HepG2 (cell line): Measurements from ENCODE around the gene PTK7. TPM values are rescaled to one million over a fixed set of nuclear protein-coding genes. Genes with fewer than 3 reads are reported as not detected.

Source experiments
- ARNTL ChIP-seq: sonication (generic); formaldehyde crosslinking; IDR thresholded peaks from 2 replicates; pipeline ENCODE4 v1.4.0; 2020; ENCODE audit warnings: mild to moderate bottlenecking, missing genetic modification reagents
- EP300 ChIP-seq, 3 experiments: sonication (generic) in 1 of 3; formaldehyde crosslinking in 1 of 3; IDR thresholded peaks; 2 replicates each; pipeline versions ENCODE4 v1.5.1 to v1.6.1; 2011 to 2020; ENCODE audit warnings: low read depth in 2 of 3, low read length in 2 of 3, borderline replicate concordance in 1 of 3, improper control_type of control experiment in 1 of 3, mild to moderate bottlenecking in 1 of 3, missing genetic modification reagents in 1 of 3, moderate library complexity in 1 of 3
- HHEX ChIP-seq: IDR thresholded peaks from 2 replicates; pipeline ENCODE4 v1.6.1; 2016; ENCODE audit warnings: control low read depth
- HNRNPH1 ChIP-seq: fragments of 200-400 bp; formaldehyde crosslinking; optimal IDR thresholded peaks from 2 replicates; pipeline ENCODE3; 2017; ENCODE audit warnings: mild to moderate bottlenecking, low read depth, low read length
- JUND ChIP-seq: sonication (generic); formaldehyde crosslinking; IDR thresholded peaks from 2 replicates; pipeline ENCODE4 v1.8.0; 2022; ENCODE audit warnings: mild to moderate bottlenecking, missing genetic modification reagents
- KDM3A ChIP-seq: IDR thresholded peaks from 2 replicates; pipeline ENCODE4 v1.6.1; 2018; ENCODE audit warnings: low read depth, missing compliant biosample characterization
- PAWR ChIP-seq: sonication (generic); formaldehyde crosslinking; IDR thresholded peaks from 2 replicates; pipeline ENCODE4 v1.4.0; 2020; ENCODE audit warnings: missing genetic modification reagents, mild to moderate bottlenecking, borderline replicate concordance
- PHF20 ChIP-seq: sonication (generic); formaldehyde crosslinking; IDR thresholded peaks from 2 replicates; pipeline ENCODE4 v1.5.0; 2020; ENCODE audit warnings: mild to moderate bottlenecking, missing genetic modification reagents
- POGZ ChIP-seq: sonication (generic); formaldehyde crosslinking; IDR thresholded peaks from 2 replicates; pipeline ENCODE4 v1.4.0; 2020; ENCODE audit warnings: mild to moderate bottlenecking, missing genetic modification reagents
- RAD51 ChIP-seq: fragments of 450-650 bp; IDR thresholded peaks from 2 replicates; pipeline ENCODE4 v1.6.1; 2016; ENCODE audit warnings: borderline replicate concordance
- RELA ChIP-seq: sonication (generic); formaldehyde crosslinking; IDR thresholded peaks from 2 replicates; pipeline ENCODE4 v1.4.0; 2020; ENCODE audit warnings: missing genetic modification reagents
- SNAPC2 ChIP-seq: sonication (generic); formaldehyde crosslinking; IDR thresholded peaks from 2 replicates; pipeline ENCODE4 v1.8.1; 2022; ENCODE audit warnings: mild to moderate bottlenecking, missing genetic modification reagents
- SOX6 ChIP-seq, 2 experiments: fragments of 450-650 bp in 1 of 2; sonication (generic) in 1 of 2; formaldehyde crosslinking in 1 of 2; IDR thresholded peaks; 2 replicates each; pipeline versions ENCODE4 v1.4.0 to v1.6.1; 2017 to 2020; ENCODE audit warnings: antibody characterized with exemption in 1 of 2, mild to moderate bottlenecking in 1 of 2, missing genetic modification reagents in 1 of 2
- SP2 ChIP-seq: sonication (generic); formaldehyde crosslinking; IDR thresholded peaks from 2 replicates; pipeline ENCODE4 v1.5.1; 2020; ENCODE audit warnings: mild to moderate bottlenecking, missing genetic modification reagents
- SP5 ChIP-seq: IDR thresholded peaks from 2 replicates; pipeline ENCODE4 v1.6.1; 2016; ENCODE audit warnings: low read depth, borderline replicate concordance
- U2AF2 ChIP-seq: fragments of 200-400 bp; formaldehyde crosslinking; IDR thresholded peaks from 2 replicates; pipeline ENCODE4 v1.6.1; 2017; ENCODE audit warnings: low read depth, mild to moderate bottlenecking, low read length
- ZMYM4 ChIP-seq: sonication (generic); formaldehyde crosslinking; IDR thresholded peaks from 2 replicates; pipeline ENCODE4 v1.8.1; 2023; ENCODE audit warnings: mild to moderate bottlenecking, missing genetic modification reagents
- ZNF232 ChIP-seq: sonication (generic); formaldehyde crosslinking; IDR thresholded peaks from 2 replicates; pipeline ENCODE4 v1.4.0; 2020; ENCODE audit warnings: missing genetic modification reagents, borderline replicate concordance
- ZNF263 ChIP-seq: sonication (generic); formaldehyde crosslinking; IDR thresholded peaks from 2 replicates; pipeline ENCODE4 v1.4.0; 2020; ENCODE audit warnings: missing genetic modification reagents
- ZNF546 ChIP-seq: sonication (generic); formaldehyde crosslinking; conservative IDR thresholded peaks from 2 replicates; pipeline ENCODE4 v1.8.1; 2023; ENCODE audit warnings: mild to moderate bottlenecking, missing genetic modification reagents
- ZNF556 ChIP-seq: sonication (generic); formaldehyde crosslinking; IDR thresholded peaks from 2 replicates; pipeline ENCODE4 v1.4.0; 2020; ENCODE audit warnings: mild to moderate bottlenecking, missing genetic modification reagents, borderline replicate concordance
- ZNF746 ChIP-seq: sonication (generic); formaldehyde crosslinking; IDR thresholded peaks from 2 replicates; pipeline ENCODE4 v1.8.0; 2022; ENCODE audit warnings: mild to moderate bottlenecking, missing genetic modification reagents
- ZNF841 ChIP-seq: sonication (generic); formaldehyde crosslinking; IDR thresholded peaks from 2 replicates; pipeline ENCODE4 v1.8.1; 2023; ENCODE audit warnings: missing genetic modification reagents, borderline replicate concordance
- ZSCAN30 ChIP-seq: sonication (generic); formaldehyde crosslinking; IDR thresholded peaks from 2 replicates; pipeline ENCODE4 v1.5.0; 2020; ENCODE audit warnings: mild to moderate bottlenecking, missing genetic modification reagents
- polyA plus RNA-seq, 8 experiments: library from polyadenylated mRNA; depleted of rRNA in 3 of 8; stranded (reverse) in 7 of 8; unstranded in 1 of 8; fragments of >200 nt; fragmentation: Illumina TruSeq in 4 of 8; extraction: Trizol in 4 of 8; gene quantifications; 2 replicates each; pipeline versions ENCODE4 v1.2.1 to v1.2.3, GENCODE V29; 2011 to 2016; ENCODE audit warnings: low read depth in 4 of 8, missing spikeins in 1 of 8, mixed read lengths in 1 of 8; ENCODE audit not compliant: insufficient read depth in 1 of 8
- total RNA-seq, 5 experiments: library from RNA; depleted of rRNA; stranded (reverse); fragments of >200 nt; fragmentation: Illumina TruSeq; extraction: Trizol; gene quantifications; 2 replicates each; pipeline ENCODE4 v1.2.3, GENCODE V29; 2016; ENCODE audit warnings: low read depth in 1 of 5
- TF ChIP-seq, protein P1 (sequence below): sonication (generic); formaldehyde crosslinking; IDR thresholded peaks from 2 replicates; pipeline ENCODE4 v1.4.0; 2020; ENCODE audit warnings: missing genetic modification reagents
- TF ChIP-seq, protein P2 (sequence below): sonication (generic); formaldehyde crosslinking; conservative IDR thresholded peaks from 2 replicates; pipeline ENCODE4 v1.4.0; 2020; ENCODE audit warnings: missing genetic modification reagents
- TF ChIP-seq, protein P3 (sequence below): sonication (generic); formaldehyde crosslinking; IDR thresholded peaks from 2 replicates; pipeline ENCODE4 v1.4.0; 2020; ENCODE audit warnings: missing genetic modification reagents

Gene PTK7
- total and polyA plus RNA-seq, 2 of the 13 experiments (the other 11 are each of a cell fraction or from before 2014, with no cell fraction given) = 98.5 to 99.8 TPM

DNA sequence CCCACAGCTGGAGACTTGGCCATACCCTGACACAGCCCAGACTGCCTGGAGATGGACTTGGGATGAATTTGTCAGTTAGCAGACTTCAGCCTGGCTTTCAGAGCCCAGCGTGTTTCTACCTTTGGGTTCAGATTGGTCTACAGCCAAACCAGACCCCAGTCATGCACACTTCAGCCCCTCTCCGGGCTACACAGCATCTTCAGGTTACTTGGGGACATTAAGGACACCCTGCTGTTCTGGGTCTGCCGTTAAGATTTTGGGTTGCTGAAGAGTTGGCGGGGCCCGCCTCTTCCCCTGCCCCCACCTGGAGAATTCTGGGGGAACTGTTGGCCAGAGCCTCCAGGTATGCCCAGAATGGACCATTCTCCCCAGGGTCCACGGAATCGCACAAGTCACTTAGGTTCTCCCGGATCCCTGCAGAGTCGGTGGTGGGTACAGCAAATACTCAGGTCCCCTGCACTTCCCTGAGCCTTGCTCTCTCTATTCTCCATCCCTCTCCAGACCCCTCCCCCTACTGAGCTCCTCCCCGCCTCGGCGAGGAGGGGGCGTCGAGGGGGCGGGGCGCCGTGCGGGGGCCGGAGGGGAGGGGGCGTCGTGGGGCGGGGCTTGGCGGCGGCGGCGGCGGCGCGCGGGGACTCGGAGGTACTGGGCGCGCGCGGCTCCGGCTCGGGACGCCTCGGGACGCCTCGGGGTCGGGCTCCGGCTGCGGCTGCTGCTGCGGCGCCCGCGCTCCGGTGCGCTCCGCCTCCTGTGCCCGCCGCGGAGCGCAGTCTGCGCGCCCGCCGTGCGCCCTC, at the start of gene PTK7 (continued):
- TF ChIP-seq POGZ (CRISPR knock-in tag) = 0 out of 2 replicates have a peak, but pooled peaks have one; percentile 2
- TF ChIP-seq, protein P1, sequence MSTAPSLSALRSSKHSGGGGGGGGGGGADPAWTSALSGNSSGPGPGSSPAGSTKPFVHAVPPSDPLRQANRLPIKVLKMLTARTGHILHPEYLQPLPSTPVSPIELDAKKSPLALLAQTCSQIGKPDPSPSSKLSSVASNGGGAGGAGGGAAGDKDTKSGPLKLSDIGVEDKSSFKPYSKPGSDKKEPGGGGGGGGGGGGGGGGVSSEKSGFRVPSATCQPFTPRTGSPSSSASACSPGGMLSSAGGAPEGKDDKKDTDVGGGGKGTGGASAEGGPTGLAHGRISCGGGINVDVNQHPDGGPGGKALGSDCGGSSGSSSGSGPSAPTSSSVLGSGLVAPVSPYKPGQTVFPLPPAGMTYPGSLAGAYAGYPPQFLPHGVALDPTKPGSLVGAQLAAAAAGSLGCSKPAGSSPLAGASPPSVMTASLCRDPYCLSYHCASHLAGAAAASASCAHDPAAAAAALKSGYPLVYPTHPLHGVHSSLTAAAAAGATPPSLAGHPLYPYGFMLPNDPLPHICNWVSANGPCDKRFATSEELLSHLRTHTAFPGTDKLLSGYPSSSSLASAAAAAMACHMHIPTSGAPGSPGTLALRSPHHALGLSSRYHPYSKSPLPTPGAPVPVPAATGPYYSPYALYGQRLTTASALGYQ = no peak
- no peak for TF ChIP-seq EP300 (IDR thresholded peaks at IDR 0.05; ENCODE audit: low read depth in 2 of 2, low read length in 2 of 2)
- TF ChIP-seq EP300 (CRISPR knock-in tag; IDR thresholded peaks at IDR 0.05; ENCODE audit: borderline replicate concordance) = no peak
- no peak for TF ChIP-seq ZSCAN30 (CRISPR knock-in tag)
- no peak for TF ChIP-seq PAWR
- TF ChIP-seq, protein P2, sequence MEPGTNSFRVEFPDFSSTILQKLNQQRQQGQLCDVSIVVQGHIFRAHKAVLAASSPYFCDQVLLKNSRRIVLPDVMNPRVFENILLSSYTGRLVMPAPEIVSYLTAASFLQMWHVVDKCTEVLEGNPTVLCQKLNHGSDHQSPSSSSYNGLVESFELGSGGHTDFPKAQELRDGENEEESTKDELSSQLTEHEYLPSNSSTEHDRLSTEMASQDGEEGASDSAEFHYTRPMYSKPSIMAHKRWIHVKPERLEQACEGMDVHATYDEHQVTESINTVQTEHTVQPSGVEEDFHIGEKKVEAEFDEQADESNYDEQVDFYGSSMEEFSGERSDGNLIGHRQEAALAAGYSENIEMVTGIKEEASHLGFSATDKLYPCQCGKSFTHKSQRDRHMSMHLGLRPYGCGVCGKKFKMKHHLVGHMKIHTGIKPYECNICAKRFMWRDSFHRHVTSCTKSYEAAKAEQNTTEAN (CRISPR knock-in tag) = no peak
- TF ChIP-seq JUND (CRISPR knock-in tag) = no peak
- TF ChIP-seq RAD51 = no peak
- no peak for TF ChIP-seq HHEX (CRISPR knock-in tag)
- no peak for TF ChIP-seq ZNF556 (CRISPR knock-in tag)
- no peak for TF ChIP-seq U2AF2
- 0 out of 2 replicates have a peak, but pooled peaks have one; percentile 18 for TF ChIP-seq ZNF746 (CRISPR knock-in tag)
- TF ChIP-seq HNRNPH1 = no peak
- no peak for TF ChIP-seq PHF20 (CRISPR knock-in tag)
- no peak for TF ChIP-seq ZMYM4 (CRISPR knock-in tag)
- TF ChIP-seq ARNTL (CRISPR knock-in tag) = no peak
- TF ChIP-seq SP2 (CRISPR knock-in tag) = no peak
- TF ChIP-seq ZNF841 (CRISPR knock-in tag) = no peak
- no peak for TF ChIP-seq SNAPC2
- no peak for TF ChIP-seq KDM3A
- TF ChIP-seq ZNF263 (CRISPR knock-in tag) = peak; percentile 16; the same call in 1 of the 2 replicates
- TF ChIP-seq ZNF546 (CRISPR knock-in tag) = no peak
- TF ChIP-seq RELA (CRISPR knock-in tag) = no peak
- TF ChIP-seq SOX6 (IDR thresholded peaks at IDR 0.05) = no peak
- TF ChIP-seq SOX6 (CRISPR knock-in tag; IDR thresholded peaks at IDR 0.05) = no peak
- TF ChIP-seq, protein P3, sequence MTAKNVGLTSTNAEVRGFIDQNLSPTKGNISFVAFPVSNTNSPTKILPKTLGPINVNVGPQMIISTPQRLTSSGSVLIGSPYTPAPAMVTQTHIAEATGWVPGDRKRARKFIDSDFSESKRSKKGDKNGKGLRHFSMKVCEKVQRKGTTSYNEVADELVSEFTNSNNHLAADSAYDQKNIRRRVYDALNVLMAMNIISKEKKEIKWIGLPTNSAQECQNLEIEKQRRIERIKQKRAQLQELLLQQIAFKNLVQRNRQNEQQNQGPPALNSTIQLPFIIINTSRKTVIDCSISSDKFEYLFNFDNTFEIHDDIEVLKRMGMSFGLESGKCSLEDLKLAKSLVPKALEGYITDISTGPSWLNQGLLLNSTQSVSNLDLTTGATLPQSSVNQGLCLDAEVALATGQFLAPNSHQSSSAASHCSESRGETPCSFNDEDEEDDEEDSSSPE (CRISPR knock-in tag) = 0 out of 2 replicates have a peak, but pooled peaks have one; percentile 31
- no peak for TF ChIP-seq ZNF232
- TF ChIP-seq SP5 (CRISPR knock-in tag) = peak; percentile 51
